Tibial nerve (tissue), 4 donors: Measurements from ENCODE around the gene THBS3. TPM values are rescaled to one million over a fixed set of nuclear protein-coding genes. Genes with fewer than 3 reads are reported as not detected.
"Not testable (repeated sequence)": the region's sequence is repeated elsewhere in the genome, so short reads cannot be mapped to it uniquely, and the experiment has no call there.

ENCODE experiments used
- DNase-seq, 2 donors: peaks; one replicate each; pipeline ENCODE4 v3.0.0-alpha.2; 2019; ENCODE audit warnings: low spot score in 2 of 2
- H3K27ac ChIP-seq, 4 donors: fragments of 200-600 bp; sonication (generic) in 3 of 4; one replicate each; pipeline ENCODE4 v1.5.1; 2017 to 2019; ENCODE audit warnings: mild to moderate bottlenecking in 1 of 4
- H3K27me3 ChIP-seq, 2 donors: fragments of 200-600 bp; sonication (generic) in 1 of 2; one replicate each; pipeline versions ENCODE4 v1.5.1 to v1.6.0; 2017 to 2019
- H3K36me3 ChIP-seq, 3 donors: fragments of 200-600 bp; sonication (generic); one replicate each; pipeline ENCODE4 v1.5.1; 2018 to 2019
- H3K4me1 ChIP-seq, 4 donors: fragments of 200-600 bp; sonication (generic) in 3 of 4; one replicate each; pipeline ENCODE4 v1.5.1; 2017 to 2019
- H3K4me3 ChIP-seq, 4 donors: fragments of 200-600 bp; sonication (generic) in 3 of 4; one replicate each; pipeline ENCODE4 v1.5.1; 2017 to 2019; ENCODE audit warnings: mild to moderate bottlenecking in 1 of 4, moderate library complexity in 1 of 4
- H3K9me3 ChIP-seq, 4 donors: fragments of 200-600 bp; sonication (generic) in 3 of 4; one replicate each; pipeline ENCODE4 v1.5.1; 2017 to 2019
- CTCF ChIP-seq, 5 experiments: fragments of 200-600 bp in 3 of 5; fragments of 450-650 bp in 2 of 5; sonication (generic) in 3 of 5; IDR thresholded peaks; one replicate each; pipeline ENCODE4 v1.5.1; 2016 to 2019; ENCODE audit warnings: antibody characterized with exemption in 5 of 5, mild to moderate bottlenecking in 3 of 5, moderate library complexity in 2 of 5
- EP300 ChIP-seq, 2 donors: sonication (generic); formaldehyde crosslinking; IDR thresholded peaks; one replicate each; pipeline ENCODE4 v1.6.1; 2017; ENCODE audit warnings: antibody characterized with exemption in 2 of 2, mild to moderate bottlenecking in 1 of 2
- POLR2A ChIP-seq, 2 donors: fragments of 450-650 bp; IDR thresholded peaks; one replicate each; pipeline ENCODE4 v1.6.1; 2017; ENCODE audit warnings: antibody characterized with exemption in 2 of 2, mild to moderate bottlenecking in 2 of 2, moderate library complexity in 2 of 2
- WGBS, 2 donors: methylation state at CpG; one replicate each; pipeline ENCODE4 v1.1.5; 2018; 5-methylcytosine and 5-hydroxymethylcytosine counted together
- total RNA-seq, 4 donors: library from RNA; depleted of rRNA; stranded (reverse); fragments of >200 nt; gene quantifications; one replicate each; pipeline ENCODE4 v1.1.0, GENCODE V29; 2016

THBS3 gene
- total RNA-seq, 4 donors from 2014 or later = 33.9 to 119 (median 52.6) TPM

- no peak for DNase-seq
- TF ChIP-seq POLR2A (IDR thresholded peaks at IDR 0.05) (no peak), EP300 (IDR thresholded peaks at IDR 0.05) (no peak), CTCF (IDR thresholded peaks at IDR 0.05) (no peak)
- Histone ChIP-seq H3K9me3 (no peaks in the 10 kb centered on the region), H3K27ac (peak overlapping the region; percentile 86 to 97 (median 92)), H3K36me3 (peaks cover 0 to 49% (median 0%) of the 10 kb centered on the region in 3 donors), H3K27me3 (no peaks in the 10 kb centered on the region), H3K4me3 (peak overlapping the region; percentile 50 to 56 (median 54)), H3K4me1 (peaks cover 0 to 52% (median 20%) of the 10 kb centered on the region in 4 donors)
- WGBS, 2 donors = 3 to 25% methylated on average over 15 to 22 of the region's 27 CpGs
Observed at GRCh38 chr1:155195201-155196102, 12.2 kb downstream of the THBS3 start.

- peaks cover 0 to 33% (median 0%) of the 10 kb centered on the region in 3 donors for H3K36me3 ChIP-seq
- H3K27ac ChIP-seq = peak overlapping the region; percentile 86 to 97 (median 92)
- H3K4me1 ChIP-seq = peaks cover 0 to 52% (median 20%) of the 10 kb centered on the region in 4 donors
- not testable (repeated sequence) for H3K27me3 ChIP-seq, DNase-seq, H3K9me3 ChIP-seq
- 1 to 3% methylated on average over 16 of the region's 16 CpGs for WGBS, 2 donors
- peak overlapping the region; percentile 50 to 56 (median 54) for H3K4me3 ChIP-seq
Observed at GRCh38 chr1:155193991-155194240, 13.8 kb downstream of the THBS3 start.

- H3K4me3 ChIP-seq = peak overlapping the region; percentile 50 to 56 (median 54)
- peak; percentile 56 to 61 for TF ChIP-seq POLR2A (IDR thresholded peaks at IDR 0.05)
- peak; percentile 96 to 99 (median 98) for TF ChIP-seq CTCF (IDR thresholded peaks at IDR 0.05)
- TF ChIP-seq EP300 (IDR thresholded peaks at IDR 0.05) = peak; percentile 26 to 87
- no peaks in the 10 kb centered on the region for H3K27me3 ChIP-seq
- H3K36me3 ChIP-seq = peaks cover 0 to 28% (median 0%) of the 10 kb centered on the region in 3 donors
- DNase-seq = peak; percentile 81 to 85
- H3K27ac ChIP-seq = peak overlapping the region; percentile 86 to 97 (median 92)
- peaks cover 0 to 52% (median 20%) of the 10 kb centered on the region in 4 donors for H3K4me1 ChIP-seq
- 0 to 1% methylated on average over 38 of the region's 38 CpGs for WGBS, 2 donors
- no peaks in the 10 kb centered on the region for H3K9me3 ChIP-seq
Observed at GRCh38 chr1:155193275-155193990, 14.3 kb downstream of the THBS3 start.

- Histone ChIP-seq H3K27ac (peak overlapping the region; percentile 86 to 97 (median 92)), H3K9me3 (no peaks in the 10 kb centered on the region), H3K27me3 (no peaks in the 10 kb centered on the region), H3K4me3 (peak overlapping the region; percentile 50 to 56 (median 54)), H3K36me3 (peaks cover 0 to 20% (median 0%) of the 10 kb centered on the region in 3 donors), H3K4me1 (peaks cover 0 to 52% (median 20%) of the 10 kb centered on the region in 4 donors)
- TF ChIP-seq EP300 (IDR thresholded peaks at IDR 0.05) (no peak), CTCF (IDR thresholded peaks at IDR 0.05) (no peak), POLR2A (IDR thresholded peaks at IDR 0.05) (no peak)
- 41 to 42% methylated on average over 17 to 20 of the region's 20 CpGs for WGBS, 2 donors
- no peak for DNase-seq
Observed at GRCh38 chr1:155192346-155193274, 15.1 kb downstream of the THBS3 start.

GRCh38 chr1:155191904-155192303 lies 15.8 kb downstream of the THBS3 start:
- WGBS, 2 donors = 86 to 92% methylated on average over 7 to 9 of the region's 17 CpGs
- Histone ChIP-seq H3K4me3 (no peak overlapping the region), H3K9me3 (no peaks in the 10 kb centered on the region), H3K36me3 (peaks cover 0 to 13% (median 0%) of the 10 kb centered on the region in 3 donors), H3K27me3 (no peaks in the 10 kb centered on the region), H3K27ac (peak overlapping the region in 3 of 4 donors; percentile 86 to 97 (median 96)), H3K4me1 (peaks cover 0 to 54% (median 20%) of the 10 kb centered on the region in 4 donors)
- TF ChIP-seq EP300 (IDR thresholded peaks at IDR 0.05) (no peak), CTCF (IDR thresholded peaks at IDR 0.05) (no peak), POLR2A (IDR thresholded peaks at IDR 0.05) (no peak)
- DNase-seq = no peak

- H3K36me3 ChIP-seq, H3K27ac ChIP-seq, DNase-seq, H3K4me3 ChIP-seq, H3K9me3 ChIP-seq, H3K27me3 ChIP-seq: not testable (repeated sequence)
- WGBS, 2 donors = 90 to 97% methylated on average over 4 to 19 of the region's 45 CpGs
- H3K4me1 ChIP-seq = peaks cover 0 to 51% (median 20%) of the 10 kb centered on the region in 4 donors
Observed at GRCh38 chr1:155189926-155190325, 17.8 kb downstream of the THBS3 start.
